HG02623 (cell line): ENCODE measurements around the gene ANKRD26.
"Not testable (repeated sequence)": the region's sequence is repeated elsewhere in the genome, so short reads cannot be mapped to it uniquely, and the experiment has no call there.

Experiments used
- ATAC-seq: cut with Tn5 transposase; IDR thresholded peaks from one replicate; pipeline ENCODE4 v1.9.1; 2021; ENCODE audit warnings: moderate library complexity; ENCODE audit not compliant: unreplicated experiment

Gene ANKRD26

DNA sequence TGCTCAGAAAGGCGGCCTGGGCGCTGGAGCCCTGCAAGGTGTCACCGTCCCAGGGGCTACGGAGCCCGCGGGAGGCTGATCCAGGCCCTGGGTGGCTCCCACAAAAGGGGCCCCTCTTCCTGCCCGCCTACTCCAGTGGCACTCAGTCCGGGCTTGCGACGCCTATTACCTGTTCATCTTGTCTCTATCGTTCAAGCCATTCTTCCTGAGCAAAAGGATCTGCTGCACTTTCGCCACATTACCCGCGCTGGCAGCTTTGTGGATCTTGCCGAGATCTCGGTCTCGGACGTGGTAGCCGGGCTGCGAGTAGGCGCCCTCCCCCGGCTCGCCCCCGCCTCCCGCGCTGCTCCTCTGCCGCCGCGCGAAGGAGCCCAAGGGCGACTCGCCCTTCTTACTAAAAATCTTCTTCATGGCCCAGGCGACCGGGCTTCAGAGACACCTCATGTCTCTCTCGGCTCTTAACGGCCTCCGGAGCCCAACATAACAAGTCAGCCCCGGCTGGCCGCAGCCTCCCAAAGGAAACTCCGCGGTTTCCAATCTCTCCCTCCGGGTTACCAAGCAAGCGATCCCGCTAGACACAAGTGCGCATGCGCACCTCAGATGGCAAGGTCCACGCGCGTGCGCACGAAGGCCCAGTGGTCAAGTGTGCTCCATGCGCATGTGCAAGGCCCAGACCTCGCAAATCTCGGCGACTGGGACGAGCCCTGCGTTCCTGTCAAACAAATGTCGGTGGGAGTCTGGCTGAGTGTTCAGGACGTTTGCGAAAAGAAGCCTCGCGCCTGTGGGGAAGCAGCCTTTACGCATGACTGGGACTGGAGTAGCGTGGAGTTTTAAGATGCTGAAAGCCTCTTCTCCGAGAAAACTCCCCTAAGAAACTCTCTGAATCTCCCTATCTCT is at the start of gene ANKRD26:
TSS of gene ANKRD26 (minus strand) at position 579 of the 897 bp plus-strand sequence. CDS start at position 411, 168 bp downstream.
- peak; percentile 76 for ATAC-seq

DNA sequence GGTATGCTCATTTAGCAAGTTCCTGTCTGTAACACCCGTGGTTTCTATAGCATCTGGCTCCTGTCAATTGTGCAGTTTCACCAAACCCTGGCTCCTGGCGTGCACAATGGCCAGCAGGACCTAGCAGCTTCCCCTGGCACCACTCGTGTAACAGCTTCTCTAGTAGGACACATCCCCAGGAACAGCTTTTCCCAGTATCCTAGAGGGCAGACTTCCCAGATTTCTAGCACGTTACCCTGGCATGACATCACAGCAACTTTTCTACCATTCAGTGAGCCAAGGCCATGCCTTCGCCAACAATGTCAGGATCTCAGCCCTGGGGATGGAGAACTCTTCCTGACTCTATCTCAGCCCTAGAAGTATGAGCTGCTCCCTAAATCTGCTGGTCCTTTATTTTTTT is 47.4 kb upstream of the ANKRD26 start:
- ATAC-seq = no peak

DNA sequence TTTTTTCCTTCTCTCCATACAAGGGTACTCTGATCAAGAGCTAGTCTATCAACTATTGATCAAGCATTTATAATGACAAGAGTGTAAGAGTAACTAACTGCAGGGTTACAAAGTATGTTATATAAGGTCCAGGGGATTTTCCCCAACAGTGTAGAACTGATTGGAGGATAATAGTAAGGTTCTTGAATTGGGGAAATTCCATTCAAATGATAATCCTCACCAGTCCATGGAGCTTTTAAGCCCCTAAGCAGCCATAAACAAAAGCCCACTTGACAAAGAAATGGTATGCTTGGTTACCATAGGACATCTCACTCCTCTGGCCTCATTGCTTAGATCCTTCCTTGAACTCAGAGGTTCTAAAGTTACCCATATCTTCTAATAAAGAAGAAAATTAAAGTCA is 45.6 kb upstream of the ANKRD26 start:
- no peak for ATAC-seq

DNA sequence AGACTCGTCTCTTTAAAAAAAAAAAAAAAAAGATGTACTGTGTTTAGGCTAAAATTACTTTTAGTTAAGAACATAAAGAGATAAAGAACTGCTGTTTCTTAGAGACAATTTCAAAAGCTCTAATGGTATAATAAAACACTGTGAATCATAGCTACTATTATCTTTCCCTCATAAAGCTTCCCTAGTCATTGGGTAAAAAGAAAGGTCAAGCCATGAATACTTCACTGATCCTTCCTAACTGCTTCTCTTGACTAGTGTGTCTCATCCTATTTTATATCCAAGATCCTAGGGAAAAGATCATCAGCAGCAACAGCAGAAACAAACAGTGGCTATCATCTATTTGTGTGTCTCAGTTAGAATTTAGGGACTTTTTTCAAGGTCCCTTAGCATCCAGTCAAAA is 43.4 kb upstream of the ANKRD26 start:
- ATAC-seq = no peak

DNA sequence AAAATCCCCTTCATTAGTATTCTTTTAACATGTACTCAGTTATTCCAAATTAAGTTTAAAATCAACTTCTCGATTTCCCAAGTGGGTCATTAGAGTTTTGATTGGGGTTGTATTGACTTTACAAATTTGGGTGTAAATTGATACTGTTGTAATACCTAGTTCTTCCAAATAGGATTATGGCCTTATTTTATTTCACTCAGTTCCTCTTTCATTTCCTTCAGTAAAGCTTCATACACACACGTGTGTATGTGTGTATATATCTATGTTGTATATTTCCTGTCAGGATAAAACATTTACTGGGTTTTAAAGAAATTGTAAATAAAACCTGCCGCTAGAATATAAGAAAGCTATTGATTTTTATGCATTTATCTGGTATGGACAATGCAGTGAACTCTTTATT is 38.0 kb upstream of the ANKRD26 start:
- no peak for ATAC-seq

DNA sequence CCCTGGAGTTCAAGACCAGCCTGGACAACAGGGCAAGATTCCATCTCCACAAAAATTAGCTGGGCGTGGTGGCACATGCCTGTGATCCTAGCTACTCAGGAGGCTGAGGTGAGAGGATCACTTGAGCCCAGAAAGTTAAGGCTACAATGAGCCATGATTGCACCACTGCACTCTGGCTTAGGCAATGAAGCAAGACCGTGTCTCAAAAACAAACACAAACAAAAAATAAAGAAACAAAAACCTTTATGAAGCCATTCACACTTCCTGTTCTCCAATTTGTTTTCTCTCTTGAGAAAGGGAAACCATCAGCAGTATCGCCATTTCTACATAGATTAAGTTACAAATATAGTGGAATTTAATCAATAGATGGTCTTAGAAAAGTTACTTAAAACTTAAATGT is 34.1 kb upstream of the ANKRD26 start:
- no peak for ATAC-seq

DNA sequence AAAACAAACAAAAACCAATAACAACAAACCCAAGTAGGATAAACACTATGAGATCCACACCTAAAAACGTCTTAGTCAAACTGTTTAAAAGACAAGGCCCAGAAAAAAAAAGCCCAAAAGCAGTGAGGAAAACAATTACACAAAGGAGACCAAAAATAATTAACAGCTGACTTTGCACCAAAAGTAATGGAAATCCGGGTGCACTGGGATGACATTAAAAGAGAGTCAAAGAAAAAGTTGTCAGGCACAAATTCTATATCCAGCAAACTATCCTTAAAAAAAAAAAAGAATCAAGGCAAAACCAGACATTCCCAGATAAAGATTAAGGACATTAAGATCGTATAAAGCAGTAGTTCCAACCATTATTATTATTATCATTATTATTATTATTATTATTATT is 7.9 kb upstream of the ANKRD26 start:
- no peak for ATAC-seq

DNA sequence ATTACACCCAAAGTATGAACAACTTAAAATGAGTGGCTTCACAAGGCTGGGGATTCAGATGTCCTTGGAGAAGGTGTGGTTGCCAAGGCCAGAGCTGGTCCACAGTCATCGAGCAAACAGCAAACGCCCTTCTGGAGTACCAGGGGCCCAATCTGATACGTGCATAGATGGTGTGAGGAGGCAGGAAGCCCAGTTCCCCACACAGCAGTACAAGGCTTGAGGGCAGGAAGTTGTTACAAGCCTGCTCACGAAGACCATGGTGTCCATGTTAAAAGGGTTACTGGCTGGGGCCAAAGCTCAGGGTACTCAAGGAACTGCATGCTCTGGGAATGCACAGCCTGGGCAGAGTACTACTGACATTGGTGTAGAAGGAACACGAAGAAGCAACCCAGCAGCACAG is 4.6 kb upstream of the ANKRD26 start:
- no peak for ATAC-seq

DNA sequence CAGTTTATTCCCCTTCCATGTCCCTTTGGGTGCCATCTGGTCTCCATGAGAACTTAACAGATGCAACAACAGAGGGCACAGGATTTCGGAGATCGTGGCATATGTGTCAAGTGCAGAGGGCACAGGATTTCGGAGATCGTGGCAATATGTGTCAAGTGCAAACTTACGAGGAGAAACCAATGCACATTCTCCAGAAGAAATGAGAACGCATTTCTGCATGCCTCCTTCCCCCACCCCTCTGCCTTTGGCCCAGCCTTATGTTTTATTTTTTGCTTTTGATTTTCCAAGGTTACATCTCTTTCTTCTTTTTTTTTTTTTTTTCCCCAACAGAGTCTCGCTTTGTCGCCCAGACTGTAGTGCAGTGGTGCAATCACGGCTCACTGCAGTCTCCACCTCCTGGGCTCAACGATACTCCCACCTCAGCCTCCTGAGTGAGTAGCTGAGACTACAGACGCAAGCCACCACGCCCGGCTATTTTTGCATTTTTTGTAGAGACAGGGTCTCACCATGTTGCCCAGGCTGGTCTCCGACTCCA is 586 bp upstream of the ANKRD26 start:
- no peak for ATAC-seq

DNA sequence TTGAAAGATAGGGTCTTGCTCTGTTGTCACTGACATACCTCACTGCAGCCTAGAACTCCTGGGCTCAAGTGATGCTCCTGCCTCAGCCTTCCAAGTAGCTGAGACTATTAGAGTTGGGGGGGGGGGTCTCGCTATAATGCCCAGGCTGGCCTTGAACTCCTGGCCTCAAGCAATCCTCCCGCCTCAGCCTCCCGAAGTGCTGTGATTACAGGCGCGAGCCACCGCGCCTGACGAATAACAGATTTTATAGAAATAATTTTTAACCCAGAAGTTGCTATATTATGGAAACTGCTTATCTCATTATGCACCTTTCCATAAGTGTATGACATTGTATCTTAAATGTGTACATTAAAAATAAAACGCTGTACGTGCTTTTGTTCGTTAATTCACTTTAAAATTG is 846 bp downstream of the ANKRD26 start:
- no peak for ATAC-seq

DNA sequence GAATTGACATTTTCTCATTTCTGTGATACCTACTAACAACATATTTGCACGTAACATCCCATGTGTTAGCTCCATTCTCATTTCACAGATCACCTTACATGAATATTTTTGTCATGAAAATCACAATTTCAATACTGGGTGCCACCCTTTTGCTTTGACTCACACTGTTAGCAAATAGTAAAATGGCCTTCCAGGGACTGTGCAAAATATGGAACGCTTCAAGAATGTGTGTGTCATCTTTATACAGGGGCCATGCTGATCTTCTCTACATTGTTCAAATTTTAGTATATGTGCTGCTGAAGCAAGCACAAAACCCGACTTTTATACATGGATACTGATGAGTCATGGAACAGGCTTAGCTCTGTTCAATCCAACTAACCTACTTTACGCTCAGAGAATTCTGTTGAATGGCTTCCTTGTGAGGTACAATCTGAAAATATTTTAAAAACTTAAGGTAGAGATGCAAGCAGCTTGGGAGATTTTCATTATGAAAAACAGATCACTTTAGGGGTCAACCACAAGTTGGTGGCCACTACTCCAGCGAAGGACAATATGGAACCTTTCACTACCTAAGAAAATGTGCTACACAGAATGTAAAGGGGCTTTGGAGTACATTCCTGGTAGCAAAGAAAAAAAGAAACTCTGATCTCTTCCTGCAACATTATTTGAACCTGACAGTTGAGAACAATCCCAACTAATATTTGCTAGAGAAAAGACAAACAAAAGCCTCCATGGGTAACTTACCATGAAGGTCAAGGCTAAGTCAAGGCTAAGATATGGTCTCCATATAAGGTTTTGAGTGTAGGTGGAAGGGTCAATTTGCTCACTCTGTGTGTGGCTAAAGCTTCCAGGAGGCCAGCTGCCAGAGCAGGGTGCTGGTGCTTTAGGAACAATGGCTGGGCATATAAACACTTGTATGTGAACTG is 11.9 kb downstream of the ANKRD26 start:
- ATAC-seq = no peak

DNA sequence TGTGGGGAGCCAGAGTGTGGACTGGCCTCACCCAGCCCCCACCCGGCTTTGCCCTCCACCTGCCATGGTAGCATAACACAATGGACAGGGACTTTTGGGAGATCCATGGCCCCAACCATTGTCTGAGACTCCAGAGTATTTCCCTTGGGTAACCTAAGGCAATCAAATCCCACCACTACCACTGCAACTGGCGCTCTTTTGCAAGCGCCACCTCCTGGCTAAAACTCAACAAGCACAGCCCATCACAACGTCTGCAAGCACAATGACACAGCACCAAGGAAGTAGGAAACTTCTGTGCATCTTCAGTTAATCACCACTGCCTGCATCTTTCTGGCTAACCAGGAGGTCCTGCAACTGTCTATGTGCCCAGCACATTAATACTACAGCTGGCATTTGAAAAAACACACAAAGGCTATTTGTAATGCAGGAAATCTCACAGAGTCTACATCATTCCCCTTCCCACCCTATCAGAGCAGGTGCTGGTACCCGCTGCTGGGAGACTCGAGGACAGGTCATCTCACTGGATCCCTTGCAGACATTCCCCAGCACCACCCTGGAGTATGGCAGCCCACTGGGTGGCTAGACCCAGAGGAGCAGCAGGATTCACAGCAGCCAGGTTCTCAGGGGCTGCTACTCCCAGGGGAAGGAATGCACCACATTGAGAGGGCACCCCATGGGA is 27.7 kb downstream of the ANKRD26 start:
- no peak for ATAC-seq

DNA sequence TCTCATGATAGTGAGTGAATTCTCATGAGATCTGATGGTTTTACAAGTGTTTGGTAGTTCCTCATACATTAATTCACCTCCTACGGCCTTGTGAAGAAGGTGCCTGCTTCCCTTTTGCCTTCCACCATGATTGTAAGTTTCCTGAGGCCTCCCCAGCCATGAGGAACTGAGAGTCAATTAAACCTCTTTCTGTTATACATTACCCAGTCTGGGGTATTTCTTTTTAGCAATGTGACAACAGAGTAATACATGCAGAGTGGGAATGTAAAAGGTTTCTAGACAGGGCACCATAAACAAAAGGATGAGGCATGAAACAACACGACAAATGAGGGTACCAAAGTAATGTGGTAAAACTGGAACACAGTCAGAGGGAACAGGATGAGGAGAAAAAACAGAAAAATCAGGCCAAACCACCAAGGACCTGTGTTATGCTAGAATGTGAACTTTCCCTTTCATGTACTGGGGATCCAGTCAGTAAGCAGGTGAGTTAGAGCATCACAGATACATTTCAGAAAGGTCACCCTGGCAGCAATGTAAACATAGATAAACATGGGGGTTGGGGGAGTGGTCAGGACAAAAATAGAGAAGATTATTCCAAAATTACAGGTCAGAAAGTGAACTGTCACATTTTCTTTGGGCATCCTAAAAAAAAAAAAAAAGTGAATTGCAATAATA is 31.9 kb downstream of the ANKRD26 start:
- ATAC-seq = no peak

DNA sequence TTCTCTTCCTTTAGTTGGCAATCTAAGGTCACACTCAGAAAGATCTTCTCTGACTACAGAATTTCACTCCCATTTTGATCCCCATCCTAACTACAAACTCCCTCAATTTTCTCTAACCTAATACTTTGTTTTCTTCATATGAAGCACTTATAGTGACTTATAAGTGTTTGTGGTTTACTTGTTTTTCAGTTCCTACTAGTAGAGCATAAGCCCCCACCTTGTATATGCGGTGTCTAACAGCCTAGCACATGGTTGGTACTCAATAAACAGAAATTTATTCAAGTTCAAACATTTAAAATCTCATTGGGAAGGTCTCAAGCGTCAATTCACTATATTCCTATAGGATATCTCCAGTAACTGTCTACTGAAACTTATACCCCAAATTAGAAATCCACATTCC is 35.2 kb downstream of the ANKRD26 start:
- ATAC-seq = no peak

DNA sequence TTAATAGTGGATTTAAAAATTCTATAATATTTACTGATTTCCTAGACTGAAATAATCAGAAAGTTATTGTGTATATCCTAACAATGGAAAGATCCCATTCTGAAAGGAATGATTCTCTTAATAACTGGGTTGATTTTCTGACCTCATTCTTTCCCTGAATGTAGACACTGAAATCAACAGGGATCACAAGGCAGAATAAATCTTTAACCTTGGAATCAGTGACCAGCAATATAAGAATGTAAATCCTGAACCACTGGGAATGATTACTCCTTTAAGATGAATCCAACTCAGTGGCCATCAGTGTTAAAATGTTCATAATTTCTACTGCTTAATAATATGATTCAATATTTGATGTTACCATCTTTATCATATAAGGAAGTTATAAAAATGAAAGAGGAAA is 47.6 kb downstream of the ANKRD26 start:
- no peak for ATAC-seq

DNA sequence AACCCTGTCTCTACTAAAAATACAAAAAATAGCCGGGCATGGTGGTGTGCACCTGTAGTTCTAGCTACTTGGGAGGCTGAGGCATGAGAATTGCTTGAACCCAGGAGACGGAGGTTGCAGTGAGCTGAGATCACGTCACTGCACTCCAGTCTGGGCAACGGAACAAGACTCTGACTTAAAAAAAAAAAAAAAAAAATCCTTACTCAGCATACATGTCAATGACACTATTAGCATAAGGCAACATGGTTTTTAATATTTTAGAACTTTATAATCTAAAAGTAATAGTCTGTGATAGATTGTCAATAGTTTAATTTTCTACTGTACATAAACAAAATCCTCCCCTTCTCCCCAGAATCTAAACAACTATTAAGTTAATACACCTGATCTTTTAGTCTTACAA is 55.0 kb downstream of the ANKRD26 start:
- ATAC-seq = not testable (repeated sequence)

DNA sequence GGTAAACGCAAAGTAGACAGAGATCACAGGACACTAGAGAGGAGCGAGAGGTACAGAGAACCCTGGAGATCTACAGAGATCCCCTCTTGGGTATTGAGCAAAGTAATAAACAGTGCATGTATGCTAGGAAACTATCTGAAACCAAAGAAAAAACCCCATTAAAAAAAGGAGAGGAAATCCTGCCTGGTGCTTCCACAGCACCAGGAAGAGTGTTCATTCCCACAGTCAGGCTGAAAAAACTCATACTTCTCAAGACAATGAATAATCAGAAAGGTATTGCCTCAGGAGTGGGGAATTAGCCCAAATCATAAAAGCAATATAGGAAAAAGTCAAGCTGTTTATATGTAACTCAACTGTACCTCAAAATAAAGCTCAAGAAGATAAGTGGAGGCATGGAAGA is 59.1 kb downstream of the ANKRD26 start:
- ATAC-seq = no peak

DNA sequence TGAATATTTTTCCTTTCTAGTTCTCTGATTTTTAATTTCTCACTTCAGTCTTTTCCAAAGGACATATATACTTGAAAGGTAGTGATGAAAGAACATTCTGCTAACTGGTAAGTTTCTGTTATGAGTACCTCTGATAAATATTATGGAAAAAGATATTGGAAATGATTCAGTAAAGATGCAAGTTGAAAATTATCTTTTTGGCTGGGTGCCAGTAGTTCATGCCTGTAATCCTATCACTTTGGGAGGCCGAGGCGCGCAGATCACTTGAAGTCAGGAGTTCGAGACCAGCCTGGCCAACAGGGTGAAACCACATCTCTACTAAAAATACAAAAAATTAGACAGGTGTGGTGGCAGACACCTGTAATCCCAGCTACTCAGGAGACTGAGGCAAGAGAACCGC is 62.1 kb downstream of the ANKRD26 start:
- ATAC-seq = no peak

DNA sequence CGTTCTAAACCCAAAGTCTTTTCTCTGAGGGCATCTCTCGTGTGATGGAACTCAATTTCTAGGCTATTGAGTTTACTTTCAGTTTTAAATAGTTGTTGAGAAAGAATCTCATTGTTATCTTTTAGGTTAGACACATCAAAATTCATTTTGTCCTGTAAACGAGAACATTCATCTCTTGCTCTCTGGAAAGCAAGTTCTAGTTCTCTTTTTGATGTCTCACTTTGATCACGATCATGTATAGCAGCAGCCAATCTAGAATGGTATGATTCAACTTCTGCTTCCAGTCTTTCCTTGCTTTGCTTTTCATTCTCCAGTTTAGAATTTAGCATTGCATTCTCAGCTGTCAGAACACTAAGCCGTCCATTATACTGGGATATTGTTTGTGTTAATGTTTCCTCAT is 65.1 kb downstream of the ANKRD26 start:
- ATAC-seq = no peak

DNA sequence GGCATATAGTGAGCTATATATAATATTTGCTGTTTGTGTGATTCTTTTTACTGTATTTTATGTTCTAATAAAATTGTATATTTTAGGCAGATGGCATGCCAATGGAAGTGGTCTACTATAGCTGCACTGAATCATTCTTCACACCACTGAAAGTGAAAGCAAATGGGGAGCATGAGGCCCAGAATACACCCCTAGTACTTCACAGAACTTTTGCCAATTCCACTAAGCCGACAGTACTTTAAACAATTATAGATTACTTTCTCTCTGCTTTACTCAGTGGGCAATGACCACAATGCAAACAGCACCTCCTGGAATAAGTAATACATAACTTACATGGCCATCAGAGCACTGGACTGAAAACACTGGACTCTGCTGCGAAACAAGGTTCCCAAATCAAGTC is 70.2 kb downstream of the ANKRD26 start:
- ATAC-seq = no peak

DNA sequence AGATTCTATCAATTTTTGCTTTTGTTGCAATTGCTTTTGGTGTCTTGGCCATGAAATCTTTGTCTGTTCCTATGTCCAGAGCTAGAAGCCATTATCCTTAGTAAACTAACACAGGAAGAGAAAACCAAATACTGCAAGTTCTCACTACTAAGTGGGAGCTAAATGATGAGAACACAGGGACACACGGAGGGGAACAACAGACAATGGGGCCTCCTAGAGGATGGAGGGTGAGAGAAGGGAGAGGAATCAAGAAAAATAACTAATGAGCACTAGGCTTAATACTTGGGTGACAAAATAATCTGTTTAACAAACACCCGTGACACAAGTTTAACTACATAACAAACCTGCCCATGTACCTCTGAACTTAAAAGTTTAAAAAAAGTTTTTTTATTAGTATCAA is 78.2 kb downstream of the ANKRD26 start:
- ATAC-seq = no peak
